Stimulated activated CD4-positive, alpha-beta T cell treated with anti-CD3 and anti-CD28 coated beads, Interleukin-1b, Interleukin-23, amount 100 ng/mL, for 4 hours (primary cell): Measurements from ENCODE around the gene CCDC102A.
"Not testable (repeated sequence)": the region's sequence is repeated elsewhere in the genome, so short reads cannot be mapped to it uniquely, and the experiment has no call there.

Experiments used
- DNase-seq, 2 donors: peaks; one replicate each; pipeline ENCODE4 v3.0.0-alpha.2; 2020; ENCODE audit warnings: low read depth in 2 of 2

Gene CCDC102A

DNA sequence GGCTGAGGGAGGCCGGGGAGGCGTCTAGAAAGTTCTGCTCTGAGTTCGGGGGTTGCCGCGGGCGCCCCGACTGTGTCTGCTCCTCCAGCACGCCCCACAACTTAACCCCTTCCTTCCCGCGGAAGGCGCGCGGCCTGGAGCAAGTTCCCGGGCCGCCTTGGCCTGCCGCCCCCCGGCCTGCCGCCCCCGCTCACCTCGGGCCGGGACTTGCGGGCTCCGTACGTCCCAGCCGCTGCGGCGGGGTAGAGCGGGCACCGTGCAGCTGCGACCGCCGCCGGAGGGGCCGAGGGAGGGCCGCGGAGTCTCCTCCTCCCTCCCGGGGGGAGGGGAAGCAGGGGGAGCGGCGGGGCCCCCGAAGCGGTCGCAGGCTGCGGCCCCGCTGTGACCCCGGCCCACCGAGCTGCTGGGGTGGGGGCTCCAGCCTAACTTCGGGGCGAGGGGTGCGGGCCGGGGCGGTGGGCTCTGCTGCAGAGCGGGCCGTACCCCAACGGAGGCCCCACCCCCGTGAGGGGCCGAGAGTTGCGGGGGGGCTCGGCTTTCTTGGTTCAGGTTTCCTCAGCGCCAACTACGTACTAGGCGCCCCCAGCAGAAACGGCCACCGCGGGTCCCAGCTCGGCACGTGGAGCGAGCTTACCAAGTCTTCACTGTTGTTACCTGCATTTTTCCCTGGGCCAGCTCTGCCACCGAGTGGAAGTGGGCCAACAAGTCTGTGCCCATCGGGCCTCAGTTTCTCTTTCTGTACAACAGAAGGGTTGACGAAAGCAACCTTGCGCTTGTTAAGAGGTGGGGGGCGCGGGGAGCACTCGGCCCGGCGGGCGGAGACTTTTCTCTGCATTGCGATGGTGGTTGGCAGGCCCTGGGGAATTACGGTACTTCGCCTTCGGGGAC lies at the start of gene CCDC102A:
Gene CCDC102A, minus strand, starts transcription at position 266 of the 888 bp plus-strand sequence. CDS start 7,394 bp downstream, outside the sequence.
- peak; percentile 27 to 34 for DNase-seq

GRCh38 chr16:57585051-57585687 lies 48.8 kb upstream of the CCDC102A start:
- DNase-seq: no peak

DNA sequence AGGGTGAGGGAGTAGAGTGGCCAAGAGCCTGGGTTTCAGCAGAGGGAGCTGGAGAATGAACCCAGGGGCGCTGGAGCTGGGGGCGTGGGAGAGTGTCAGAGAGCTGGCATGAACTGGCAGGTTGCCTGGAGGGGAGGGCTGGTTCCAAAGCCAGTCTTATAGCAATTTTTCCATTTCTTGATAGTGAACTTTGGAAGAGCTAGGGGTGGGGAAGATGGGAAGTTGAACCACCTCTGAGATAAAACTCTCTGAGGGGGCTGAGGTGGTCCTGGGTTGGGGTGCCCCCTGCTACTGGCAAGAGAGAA lies 42.9 kb upstream of the CCDC102A start:
- no peak for DNase-seq

GRCh38 chr16:57578521-57579360 lies 42.4 kb upstream of the CCDC102A start:
- no peak for DNase-seq

GRCh38 chr16:57577691-57578224 lies 41.4 kb upstream of the CCDC102A start:
- no peak for DNase-seq

GRCh38 chr16:57577214-57577613 lies 40.8 kb upstream of the CCDC102A start:
- no peak for DNase-seq

DNA sequence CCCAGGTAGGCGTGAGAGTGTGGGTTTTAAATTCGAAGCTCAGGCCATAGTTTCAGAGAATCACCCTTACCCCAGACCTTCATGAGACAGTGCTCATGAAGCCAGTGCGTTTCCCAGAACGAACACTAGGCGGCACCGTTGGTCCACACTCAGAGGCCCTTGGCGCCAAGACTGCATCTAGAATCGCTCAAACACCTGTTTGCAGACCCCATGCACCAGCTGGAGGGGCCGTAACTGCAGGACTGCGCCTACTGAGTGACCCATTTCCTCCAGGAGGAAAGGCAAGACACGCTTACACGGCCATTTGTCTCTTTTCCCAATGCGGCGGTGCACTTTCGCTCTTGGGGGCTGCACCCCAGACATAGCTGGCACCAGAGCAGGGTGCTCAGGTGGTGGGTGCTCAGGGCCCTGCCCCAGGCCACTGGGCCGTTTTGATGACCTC lies 40.1 kb upstream of the CCDC102A start:
- peak; percentile 74 to 79 for DNase-seq

DNA sequence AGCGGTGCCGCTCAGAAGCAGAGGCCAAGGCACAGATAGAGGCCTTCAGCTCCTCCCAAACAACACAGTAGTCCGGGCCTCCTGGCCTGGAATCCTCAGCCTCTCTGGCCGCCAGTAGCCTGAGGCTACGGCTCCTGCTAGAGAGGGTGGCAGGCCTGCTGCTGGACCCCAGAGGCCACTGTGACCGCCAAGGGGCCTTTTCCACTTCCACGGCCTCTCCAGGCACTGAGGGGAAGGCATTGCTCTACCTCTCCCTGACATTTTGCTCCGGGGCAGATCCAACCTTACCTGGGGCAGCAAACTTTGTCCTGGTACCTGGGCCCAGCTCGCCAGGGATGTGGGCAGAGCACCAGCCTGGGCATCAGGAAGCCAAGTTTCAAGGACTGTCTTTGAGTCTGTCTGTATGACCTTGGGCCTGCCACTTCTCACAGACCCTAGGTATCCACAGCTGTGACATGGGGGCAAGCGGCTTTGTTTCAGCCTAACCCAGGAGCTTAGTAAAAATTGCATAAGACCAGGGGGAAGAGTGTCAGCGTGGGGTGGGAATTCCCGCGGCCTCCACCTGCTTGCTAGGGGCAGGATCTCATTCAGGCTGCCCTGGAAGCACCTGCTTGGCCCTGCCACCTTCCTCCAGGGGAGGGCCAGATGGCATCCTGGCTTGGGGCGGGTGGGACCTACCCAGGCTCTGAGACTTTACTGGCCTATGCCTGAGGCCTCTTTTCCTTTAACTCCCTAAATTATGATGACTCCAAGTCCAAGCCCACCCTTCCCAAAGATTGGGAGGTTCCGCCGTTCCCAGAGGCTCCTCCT lies 39.3 kb upstream of the CCDC102A start:
- DNase-seq: no peak

DNA sequence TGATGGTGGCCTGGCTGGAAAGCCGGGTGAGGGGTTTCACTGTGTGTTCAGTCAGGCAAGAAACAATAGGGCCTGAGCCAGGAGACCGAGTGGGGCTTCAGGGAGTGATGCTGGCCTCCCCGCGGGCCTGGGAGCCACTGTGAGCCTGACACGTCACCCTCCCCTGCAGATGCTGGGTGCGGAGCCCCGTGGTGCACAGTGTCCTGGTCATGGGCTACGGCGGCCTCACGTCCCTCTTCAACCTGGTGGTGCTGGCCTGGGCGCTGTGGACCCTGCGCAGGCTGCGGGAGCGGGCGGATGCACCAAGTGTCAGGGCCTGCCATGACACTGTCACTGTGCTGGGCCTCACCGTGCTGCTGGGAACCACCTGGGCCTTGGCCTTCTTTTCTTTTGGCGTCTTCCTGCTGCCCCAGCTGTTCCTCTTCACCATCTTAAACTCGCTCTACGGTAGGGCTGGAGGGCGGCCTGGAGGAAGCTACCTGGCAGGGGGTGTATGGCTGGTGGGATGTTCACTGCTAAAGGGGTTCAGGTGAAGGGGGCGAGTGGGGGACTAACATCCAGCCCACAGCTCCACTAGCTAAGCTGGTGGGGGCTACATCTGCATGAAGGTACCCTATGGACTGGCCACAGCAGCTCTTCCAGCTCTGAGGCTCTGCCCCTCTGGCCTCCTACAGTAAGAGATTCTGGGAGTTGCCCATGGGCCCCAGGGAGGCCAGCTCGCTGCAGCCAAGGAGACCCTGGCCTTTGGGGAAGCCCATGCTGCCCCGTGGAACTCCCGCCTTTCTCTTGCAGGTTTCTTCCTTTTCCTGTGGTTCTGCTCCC lies 38.5 kb upstream of the CCDC102A start:
- no peak for DNase-seq

- no peak for DNase-seq
These were observed 37.7 kb upstream of the CCDC102A start for GRCh38 chr16:57574086-57574485.

DNA sequence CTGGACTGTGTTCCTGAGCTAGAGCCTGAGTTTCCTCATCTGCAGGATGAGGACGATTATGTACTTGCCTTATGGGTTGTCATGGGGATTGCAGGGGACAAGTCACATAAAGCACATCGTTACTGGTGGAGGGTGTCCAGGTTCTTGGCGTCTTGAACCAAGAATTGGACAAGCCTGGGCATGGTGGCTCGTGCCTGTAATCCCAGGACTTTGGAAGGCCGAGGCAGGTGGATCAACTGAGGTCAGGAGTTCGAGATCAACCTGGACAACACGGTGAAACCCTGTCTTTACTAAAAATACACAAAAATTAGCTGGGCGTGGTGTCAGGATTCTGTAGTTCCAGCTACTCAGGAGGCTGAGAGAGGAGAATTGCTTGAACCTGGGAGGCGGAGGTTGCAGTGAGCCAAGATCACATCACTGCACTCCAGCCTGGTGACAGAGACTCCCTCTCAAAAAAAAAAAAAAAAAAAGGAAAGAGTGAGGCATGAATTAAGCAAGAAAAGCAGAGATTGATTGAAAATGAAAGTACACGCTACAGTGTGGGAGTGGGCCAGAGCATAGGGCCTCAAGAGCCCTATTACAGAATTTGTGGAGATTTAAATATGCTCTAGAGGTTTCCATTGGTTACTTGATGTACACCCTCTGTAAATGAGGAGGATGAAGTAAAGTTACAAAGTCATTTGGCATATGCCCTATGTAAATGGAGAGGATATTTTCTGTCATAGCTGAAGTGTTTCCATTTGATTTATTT lies 36.8 kb upstream of the CCDC102A start:
- no peak for DNase-seq

DNA sequence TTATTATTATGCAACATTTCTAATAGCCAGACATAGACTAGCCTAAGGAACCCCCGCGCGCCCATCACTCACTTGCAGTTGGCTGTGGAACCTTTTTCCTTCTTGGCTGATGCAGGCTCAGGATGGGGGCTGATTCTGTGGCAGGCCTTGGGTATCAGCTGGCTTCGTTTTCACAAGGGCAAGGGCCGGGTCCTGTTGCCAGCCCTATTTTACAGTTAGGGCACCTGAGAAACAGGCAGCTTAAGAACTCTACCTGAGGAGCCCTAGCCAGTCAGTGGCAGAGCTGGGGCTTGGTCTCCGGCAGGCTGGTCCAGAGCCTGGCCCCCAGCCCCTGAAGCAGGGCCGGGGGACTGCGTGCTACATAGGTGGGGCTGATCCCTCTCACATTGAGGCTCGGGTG lies 34.7 kb upstream of the CCDC102A start:
- DNase-seq: no peak

GRCh38 chr16:57570301-57571070 lies 34.1 kb upstream of the CCDC102A start:
- DNase-seq: no peak

GRCh38 chr16:57569306-57569946 lies 33.1 kb upstream of the CCDC102A start:
- DNase-seq: no peak

- DNase-seq: not testable (repeated sequence)
These were observed 32.4 kb upstream of the CCDC102A start for GRCh38 chr16:57568772-57569171.

DNA sequence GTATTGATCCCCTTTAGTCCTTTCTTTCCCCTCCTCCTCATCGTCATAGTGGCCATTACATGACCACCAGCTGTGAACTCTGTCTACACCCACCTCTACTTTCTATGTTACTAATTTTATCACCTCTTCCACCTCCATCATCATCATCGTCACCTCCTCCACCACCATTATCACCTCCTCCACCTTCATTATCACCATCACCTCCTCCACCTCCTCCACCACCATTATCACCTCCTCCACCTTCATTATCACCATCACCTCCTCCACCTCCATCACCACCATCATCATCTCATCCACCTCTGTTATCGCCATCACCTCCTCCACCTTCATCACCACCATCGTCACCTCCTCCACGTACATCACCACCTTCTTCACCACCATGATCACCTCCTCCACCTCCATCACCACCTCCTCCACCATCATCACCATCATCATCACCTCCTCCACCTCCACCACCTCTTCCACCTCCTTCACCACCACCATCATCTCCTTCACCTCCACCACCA lies 31.9 kb upstream of the CCDC102A start:
- no peak for DNase-seq

DNA sequence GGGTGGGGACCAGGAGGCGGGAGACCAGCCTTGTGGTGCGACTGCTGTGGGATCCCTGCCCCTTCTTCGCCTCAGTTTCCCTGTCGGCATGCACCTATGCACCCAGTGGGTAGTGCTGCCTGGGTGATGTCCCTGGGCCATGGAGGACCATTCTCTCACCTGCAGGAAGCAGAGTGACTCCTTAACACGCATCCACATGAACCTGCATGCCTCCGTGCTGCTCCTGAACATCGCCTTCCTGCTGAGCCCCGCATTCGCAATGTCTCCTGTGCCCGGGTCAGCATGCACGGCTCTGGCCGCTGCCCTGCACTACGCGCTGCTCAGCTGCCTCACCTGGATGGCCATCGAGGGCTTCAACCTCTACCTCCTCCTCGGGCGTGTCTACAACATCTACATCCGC lies 31.3 kb upstream of the CCDC102A start:
- no peak for DNase-seq

DNA sequence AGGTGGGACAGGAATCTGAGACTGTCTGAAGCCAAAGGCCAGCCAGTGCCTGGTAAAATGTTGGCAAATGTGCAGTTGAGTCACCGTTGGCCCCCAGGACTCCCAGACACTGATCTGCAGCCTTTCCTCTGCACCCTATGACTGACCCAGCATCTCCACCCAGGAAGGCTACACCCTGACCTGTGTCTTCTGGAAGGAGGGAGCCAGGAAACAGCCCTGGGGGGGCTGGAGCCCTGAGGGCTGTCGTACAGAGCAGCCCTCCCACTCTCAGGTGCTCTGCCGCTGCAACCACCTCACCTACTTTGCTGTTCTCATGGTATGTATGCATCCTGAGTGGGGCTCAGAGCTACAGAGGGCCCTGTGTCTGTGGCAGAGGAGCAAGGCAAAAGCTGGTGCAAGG lies 30.1 kb upstream of the CCDC102A start:
- DNase-seq: no peak
